ENCODE results near the gene TLCD3B.
A peak's percentile ranks its signal among the peaks of the same experiment; 100 is the strongest.
"Not testable (repeated sequence)": the region's sequence is repeated elsewhere in the genome, so short reads cannot be mapped to it uniquely, and the experiment has no call there.

Gene TLCD3B

GRCh38 chr16:30025156-30025555, 5.9 kb downstream of the TLCD3B start:
- DNase-seq = no peak

DNA sequence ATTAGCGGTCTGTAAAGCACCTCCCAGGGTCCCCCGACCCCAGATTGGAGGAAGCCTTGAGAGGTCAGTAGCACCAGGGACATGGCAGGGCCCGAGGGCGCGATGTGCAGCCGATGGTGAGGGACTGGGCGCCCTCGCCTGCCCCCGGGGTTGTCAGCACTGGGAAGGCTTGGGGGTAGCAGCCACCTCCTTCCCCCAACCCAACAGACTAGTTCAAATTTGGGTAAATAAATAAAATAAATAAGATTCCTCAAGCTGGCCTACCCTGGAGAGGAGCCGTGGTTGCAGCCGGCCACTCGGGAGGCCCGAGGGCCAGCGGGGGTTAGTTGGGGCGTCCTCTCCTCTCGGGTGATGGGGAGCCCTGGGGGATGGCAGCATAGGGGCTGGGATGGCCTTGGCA, 6.6 kb downstream of the TLCD3B start:
- DNase-seq = no peak

GRCh38 chr16:30023586-30023985, 7.5 kb downstream of the TLCD3B start:
- no peak for DNase-seq

DNA sequence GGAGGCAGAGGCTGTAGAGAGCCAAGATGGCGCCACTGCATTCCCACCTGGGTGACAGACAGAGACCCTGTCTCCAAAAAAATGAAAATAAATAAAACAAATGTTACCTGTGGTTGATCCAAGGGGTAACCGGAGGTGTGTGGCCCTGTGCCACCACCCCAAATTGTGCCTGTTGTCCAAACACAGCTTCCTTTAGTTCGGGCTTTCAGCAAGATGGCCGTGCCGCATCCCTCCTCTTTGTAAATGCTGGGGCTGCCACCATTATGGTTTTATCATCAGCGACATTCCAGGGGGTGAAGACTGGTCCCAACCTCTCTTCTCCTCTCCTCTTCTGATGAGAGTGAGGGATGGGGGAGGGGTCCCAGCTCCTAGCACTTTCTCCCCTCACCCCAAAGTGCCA, 8.2 kb downstream of the TLCD3B start, which contains the start of gene C16orf92:
C16orf92 (plus strand) TSS at position 312 of the 400 bp plus-strand sequence. CDS start 143 bp downstream, outside the sequence.
- no peak for DNase-seq

DNA sequence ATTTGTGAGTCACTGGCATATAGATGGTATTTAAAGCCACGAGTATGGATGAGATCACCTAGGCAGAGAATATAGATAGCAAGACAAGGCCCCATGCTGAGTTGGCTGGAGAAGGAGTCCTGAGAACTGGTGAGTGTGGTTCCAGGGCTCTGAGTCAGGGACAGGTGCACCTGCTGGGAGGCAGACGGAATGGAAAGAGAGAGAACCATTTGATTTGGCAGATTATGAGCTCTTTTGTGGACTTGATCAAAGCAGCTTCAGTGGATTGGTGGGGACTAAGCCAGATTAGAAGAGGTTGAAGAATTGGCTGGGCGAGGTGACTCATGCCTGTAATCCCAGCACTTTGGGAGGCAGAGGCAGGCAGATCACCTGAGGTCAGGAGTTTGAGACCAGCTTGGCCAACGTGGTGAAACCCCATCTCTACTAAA, 12.3 kb downstream of the TLCD3B start:
- no peak for DNase-seq

DNA sequence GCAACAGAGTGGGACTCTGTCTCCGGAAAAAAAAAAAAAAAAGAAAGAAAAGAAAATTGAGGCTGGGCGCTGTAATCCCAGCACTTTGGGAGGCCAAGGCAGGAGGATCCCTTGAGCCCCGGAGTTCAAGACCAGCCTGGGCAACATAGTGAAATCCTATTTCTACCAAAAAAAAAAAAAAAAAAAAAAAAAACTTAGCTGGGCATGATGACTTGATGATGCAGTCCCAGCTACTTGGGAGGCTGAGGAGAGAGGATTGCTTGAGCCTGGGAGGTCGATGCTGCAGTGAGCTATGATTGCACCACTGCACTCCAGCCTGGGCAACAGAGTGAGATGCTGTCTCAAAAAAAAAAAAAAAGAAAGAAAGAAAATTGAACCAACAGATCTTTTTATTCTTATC, 13.1 kb downstream of the TLCD3B start:
- not testable (repeated sequence) for DNase-seq

DNA sequence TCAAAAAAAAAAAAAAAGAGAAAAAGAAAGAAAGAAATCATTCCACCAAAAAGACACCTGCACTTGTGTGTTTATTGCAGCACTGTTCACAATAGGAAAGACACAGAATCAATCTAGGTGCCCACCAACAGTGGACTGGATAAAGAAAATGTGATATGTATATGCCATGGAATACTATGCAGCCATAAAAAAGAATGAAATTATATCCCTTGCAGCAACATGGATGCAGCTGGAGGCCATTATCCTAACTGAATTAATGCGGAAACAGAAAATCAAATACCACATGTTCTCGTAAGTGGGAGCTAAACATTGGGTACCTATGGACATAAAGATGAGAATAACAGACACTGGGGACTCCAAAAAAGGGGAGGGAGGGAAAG, 13.8 kb downstream of the TLCD3B start:
- DNase-seq = no peak

- DNase-seq = no peak
Measured at GRCh38 chr16:30016555-30017276, 14.4 kb downstream of the TLCD3B start.

GRCh38 chr16:30015450-30015849, 15.6 kb downstream of the TLCD3B start:
- not testable (repeated sequence) for DNase-seq

DNA sequence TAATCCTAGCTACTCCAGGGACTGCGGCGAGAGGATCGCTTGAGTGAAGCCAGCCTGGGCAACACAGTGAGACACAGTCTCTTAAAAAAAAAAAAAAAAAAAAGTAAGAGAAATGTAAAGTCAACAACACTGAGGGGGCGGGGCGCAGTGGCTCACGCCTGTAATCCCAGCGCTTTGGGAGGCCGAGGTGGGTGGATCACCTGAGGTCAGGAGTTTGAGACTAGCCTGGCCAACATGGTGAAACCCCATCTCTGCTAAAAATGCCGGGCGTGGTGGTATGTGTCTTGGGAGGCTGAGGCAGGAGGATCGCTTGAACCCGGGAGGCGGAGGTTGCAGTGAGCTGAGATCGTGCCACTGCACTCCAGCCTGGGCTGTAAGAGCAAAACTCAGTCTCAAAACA, 18.5 kb downstream of the TLCD3B start:
- not testable (repeated sequence) for DNase-seq

GRCh38 chr16:30011714-30012504, 19.2 kb downstream of the TLCD3B start:
- DNase-seq = no peak

DNA sequence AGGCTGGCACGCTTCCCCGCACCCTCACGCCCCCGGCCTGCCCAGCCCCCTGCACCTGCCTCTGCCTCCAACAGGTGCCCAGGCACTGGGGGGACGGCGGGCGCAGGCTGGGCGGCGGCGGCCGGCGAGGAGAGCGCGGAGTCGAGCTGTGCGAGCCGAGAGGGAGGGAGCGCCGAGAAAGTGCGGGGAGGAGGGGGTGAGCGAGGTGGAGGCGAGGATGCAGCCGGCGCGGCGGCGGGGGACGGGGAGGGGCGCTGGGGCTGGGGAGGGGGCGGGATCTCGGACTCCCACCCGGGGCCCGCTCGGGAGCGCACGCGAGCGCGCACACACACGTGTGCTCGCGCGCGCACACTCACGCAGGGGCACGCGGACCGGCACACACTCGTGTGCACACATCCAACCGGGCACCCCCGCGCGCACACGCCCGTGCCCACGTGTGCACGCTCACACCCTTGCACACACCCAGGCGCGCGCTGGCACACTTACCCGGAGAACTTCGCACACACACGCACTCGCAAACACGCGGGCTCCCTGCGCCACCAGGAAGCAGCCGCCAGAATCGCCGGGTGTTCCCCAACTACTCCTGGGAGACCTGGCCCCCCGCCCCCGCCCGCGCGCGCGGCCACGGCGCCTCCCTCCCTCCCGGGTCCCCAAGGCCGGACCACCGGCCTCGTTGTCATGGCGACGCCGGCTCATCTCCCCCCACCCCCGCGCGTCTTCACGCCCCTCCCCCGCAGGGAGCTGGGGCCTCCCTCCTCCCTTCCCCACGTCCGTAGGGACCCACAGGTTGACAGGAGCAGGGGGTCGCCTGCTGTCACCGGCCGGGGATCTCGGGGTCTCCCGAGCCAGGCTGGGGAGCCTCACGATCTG, 20.0 kb downstream of the TLCD3B start, which contains the start of gene DOC2A:
DOC2A (minus strand) TSS at position 184 of the 870 bp plus-strand sequence. CDS start 805 bp downstream, outside the sequence.
- peak in 3 of 4 experiments; percentile 10 to 40 (median 26) for DNase-seq

DNA sequence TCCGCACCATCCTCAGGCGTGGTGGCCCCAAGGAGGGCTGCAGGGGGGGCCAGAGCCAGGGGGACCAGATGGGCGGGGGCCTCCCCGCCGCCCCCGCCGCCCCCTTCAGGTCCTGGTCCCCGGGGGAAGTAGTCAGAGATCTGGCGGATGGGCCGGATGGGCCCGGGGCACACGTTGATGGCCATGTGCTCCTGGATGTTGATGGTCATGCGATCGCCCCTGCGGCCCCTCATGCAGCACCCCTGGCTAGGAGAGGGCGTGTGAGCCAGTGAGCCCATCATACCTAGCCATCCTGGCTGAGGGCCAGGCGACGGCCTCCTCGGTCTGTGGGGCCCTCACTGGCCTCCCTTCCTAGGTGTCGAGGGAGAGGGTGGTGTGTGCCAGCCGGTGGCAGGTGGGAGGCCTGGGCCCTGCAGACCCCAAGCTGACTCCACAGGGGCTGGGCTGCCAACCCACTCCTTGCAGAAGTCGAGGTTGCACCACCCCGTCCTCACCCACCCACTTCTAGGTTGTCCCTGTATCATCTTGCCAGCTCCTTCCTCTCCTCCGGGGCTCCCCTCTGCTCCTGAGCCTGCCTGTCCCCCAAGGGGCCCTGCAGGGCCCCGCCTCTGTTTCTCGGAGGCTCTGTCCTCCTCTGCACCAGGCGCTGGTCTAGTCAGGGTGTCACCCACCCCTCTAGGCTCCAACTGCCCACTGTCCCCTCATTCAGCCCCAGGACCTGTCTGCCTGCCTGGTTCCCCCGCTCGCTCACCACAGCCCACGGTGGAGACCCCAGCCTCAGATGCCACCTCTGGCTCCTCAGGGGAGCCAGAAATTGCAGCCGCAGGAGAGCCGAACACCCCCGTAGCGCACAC, 20.9 kb downstream of the TLCD3B start:
- no peak for DNase-seq

- no peak for DNase-seq
Measured at GRCh38 chr16:30009085-30009862, 21.8 kb downstream of the TLCD3B start.

DNA sequence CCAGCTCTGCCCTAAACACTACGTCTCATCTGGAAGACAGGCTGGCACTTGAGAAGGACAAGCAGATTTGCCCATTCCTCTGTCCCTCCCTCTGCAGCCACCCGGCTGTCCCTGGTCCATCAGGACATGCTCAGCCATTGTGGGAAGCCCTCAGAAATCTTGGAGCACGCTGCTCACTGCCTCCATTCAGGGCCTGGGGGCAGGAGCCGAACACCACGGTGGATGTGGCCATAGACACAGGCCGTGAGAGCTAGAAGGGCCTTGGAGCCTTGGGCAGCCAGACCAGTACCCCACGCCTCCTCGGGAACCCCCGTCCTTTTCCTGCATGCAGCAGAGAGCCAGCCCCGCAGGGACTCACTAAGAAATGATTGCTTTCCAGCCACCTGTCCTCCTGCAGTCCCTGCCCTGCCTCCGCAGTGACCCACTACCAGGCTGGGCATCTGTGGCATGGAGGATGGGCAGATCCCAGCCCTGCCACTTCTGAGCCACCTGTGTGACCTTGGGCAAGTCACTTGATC, 23.6 kb downstream of the TLCD3B start:
- no peak for DNase-seq

- DNase-seq = no peak
Measured at GRCh38 chr16:30006659-30007377, 24.3 kb downstream of the TLCD3B start.

- no peak for DNase-seq
Measured at GRCh38 chr16:30006095-30006473, 25.0 kb downstream of the TLCD3B start.

GRCh38 chr16:30005341-30006094, 25.6 kb downstream of the TLCD3B start:
- peak in 1 of 4 experiments; percentile 32 for DNase-seq

DNA sequence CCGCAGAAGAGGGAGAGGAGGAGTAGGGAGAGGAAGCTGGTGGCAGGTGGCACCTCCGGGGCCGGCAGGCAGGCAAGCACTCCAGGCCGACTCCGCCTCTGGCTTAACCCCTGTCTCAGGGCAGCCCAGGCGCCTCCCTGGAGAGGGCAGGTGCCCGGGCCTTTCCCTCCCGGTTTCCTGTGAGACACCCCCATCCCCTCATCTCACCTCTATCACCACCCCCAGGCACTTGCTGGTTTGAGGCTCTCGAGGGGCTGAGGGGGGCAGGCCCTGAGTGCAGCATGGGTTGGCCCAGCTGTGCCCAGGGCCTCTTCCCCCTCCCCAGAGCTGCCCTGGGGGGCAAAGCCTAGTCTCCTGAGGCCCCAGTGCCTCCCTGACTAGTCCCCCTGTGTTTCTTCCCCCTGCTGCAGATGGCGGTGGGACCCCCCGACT, 26.2 kb downstream of the TLCD3B start:
- no peak for DNase-seq

- no peak for DNase-seq
Measured at GRCh38 chr16:30004424-30004776, 26.7 kb downstream of the TLCD3B start.

Measured in activated naive CD4-positive, alpha-beta T cell (primary cell).